Measurements from ENCODE around the gene INAVA. TPM values are rescaled to one million over a fixed set of nuclear protein-coding genes. Genes with fewer than 3 reads are reported as not detected.

The INAVA gene, protein sequence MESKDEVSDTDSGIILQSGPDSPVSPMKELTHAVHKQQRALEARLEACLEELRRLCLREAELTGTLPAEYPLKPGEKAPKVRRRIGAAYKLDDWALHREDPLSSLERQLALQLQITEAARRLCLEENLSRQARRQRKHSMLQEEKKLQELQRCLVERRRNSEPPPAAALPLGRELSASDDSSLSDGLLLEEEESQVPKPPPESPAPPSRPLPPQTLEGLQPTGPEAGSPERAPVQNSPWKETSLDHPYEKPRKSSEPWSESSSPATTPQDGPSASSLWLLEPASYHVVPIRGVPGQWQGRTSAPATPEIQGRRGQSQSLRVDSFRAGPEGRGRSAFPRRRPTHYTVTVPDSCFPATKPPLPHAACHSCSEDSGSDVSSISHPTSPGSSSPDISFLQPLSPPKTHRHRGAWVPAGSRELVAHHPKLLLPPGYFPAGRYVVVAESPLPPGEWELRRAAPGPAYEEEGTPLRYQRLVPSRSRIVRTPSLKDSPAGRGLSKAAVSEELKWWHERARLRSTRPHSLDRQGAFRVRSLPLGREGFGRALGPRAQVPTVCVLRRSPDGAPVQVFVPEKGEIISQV
- 0.45 TPM for total RNA-seq

DNA sequence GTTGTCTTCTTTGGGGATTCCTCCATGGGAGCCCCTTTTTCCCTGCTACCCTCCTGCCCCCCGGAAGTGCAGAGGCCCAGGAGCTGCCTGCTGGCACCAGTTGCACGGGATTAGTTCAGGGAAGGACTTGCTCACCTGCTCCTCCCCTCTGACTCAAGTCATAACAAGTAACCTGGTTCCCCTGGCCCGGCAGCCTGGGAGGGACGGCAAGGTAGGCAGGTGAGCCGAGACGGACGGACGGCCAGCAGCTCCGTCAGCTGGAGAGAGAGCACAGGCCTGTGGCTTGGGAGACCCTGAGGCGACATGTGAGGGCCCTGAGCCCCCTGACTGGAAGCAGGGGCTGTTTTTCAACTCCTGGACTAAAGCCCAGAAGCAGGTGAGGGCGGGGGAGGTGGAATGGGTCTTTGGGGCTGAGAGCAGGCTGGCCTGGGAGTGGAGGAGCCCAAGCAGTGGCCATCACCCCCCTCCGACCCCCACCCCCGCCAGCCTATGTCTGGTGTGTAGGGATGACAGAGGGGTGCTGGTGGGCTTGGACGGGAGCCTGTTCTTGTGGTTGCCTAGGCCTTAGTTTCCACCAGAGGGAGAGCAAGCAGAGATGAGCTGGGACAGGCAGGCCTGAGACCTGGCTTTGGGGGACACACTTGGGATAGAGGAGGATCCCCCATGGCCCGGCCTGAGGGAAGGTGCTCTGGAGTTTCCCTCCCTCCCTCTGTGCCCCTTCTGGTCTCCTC, at the start of gene INAVA:
INAVA (plus strand) TSS at position 189 of the 731 bp plus-strand sequence. CDS start 3,501 bp downstream, outside the sequence.
- no peak for DNase-seq (ENCODE audit: low spot score)

DNA sequence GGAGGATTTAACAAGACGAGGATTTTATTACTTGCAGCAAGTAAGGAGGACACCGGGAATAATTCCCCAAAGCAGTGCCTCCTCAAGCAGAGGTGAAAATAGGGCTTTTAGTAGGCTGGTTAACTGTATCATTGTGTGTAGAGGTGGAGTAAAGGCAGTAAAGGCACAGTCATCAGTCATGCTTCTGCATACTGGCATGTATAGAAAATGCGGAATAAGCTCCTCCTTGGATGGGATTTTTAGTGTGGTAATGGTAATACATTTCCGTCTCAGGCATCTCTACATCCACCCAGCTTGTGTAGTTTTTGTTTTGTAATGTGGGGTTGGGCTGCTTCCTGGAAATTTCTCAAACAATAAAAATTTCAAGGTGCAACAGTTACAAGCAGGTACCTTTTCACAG, 49.3 kb upstream of the INAVA start:
- no peak for DNase-seq (ENCODE audit: low spot score)
- no peak for ATAC-seq

More for the DNA sequence above, at the start of gene INAVA:
- ATAC-seq, result no peak

DNA sequence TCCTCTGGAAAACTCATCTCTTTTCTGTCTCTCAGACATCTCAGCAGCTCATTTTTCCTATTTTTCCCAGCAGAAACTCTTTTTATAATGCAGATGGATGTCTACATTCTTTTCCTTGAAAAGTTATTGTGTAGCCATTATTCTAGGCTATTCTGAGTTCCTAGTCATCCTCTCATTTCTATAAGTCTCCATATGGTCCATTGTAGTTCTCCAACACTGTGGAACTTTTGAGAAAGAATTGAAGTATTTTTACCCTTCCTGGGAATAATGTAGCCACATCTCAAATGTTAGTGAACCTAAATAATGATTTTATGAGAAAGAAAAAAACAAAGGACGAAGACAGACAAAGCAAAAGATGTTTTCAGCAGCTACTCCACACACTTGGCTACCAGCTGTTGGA, 48.3 kb upstream of the INAVA start:
- DNase-seq (ENCODE audit: low spot score) (no peak), ATAC-seq (no peak)

DNA sequence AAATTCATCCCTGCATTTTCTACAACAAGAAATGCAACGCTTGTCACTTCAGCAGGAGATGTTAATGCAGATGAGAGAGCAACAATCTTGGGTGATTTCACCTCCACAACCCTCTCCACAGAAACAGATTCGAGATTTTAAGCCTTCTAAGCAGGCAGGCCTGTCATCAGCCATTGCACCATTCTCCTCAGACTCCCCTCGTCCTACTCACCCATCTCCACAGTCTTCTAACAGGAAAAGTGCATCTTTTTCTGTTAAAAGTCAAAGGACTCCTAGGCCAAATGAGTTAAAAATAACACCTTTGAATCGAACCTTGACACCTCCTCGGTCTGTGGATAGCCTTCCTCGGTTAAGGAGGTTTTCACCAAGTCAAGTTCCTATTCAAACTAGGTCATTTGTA, 45.3 kb upstream of the INAVA start:
- no peak for DNase-seq (ENCODE audit: low spot score)
- no peak for ATAC-seq

DNA sequence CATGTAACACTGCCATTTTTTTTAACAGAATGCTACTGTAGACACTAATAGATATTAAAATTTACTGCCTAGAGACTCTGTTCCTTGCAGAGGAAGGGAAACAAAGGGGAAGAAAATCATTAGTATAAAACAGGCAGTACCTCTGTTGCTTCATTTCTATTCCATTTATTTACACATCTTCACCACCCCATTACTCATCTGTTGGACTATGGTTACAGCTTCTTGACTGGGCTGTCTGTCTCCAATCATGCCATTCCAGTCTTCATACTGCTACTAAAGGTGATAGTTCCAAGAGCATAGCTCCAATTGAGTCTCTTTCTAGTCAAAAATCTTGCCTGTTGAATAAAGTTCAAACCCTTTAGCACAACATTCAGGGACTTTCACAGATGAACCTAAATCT, 44.1 kb upstream of the INAVA start:
- DNase-seq (ENCODE audit: low spot score) (no peak), ATAC-seq (no peak)

DNA sequence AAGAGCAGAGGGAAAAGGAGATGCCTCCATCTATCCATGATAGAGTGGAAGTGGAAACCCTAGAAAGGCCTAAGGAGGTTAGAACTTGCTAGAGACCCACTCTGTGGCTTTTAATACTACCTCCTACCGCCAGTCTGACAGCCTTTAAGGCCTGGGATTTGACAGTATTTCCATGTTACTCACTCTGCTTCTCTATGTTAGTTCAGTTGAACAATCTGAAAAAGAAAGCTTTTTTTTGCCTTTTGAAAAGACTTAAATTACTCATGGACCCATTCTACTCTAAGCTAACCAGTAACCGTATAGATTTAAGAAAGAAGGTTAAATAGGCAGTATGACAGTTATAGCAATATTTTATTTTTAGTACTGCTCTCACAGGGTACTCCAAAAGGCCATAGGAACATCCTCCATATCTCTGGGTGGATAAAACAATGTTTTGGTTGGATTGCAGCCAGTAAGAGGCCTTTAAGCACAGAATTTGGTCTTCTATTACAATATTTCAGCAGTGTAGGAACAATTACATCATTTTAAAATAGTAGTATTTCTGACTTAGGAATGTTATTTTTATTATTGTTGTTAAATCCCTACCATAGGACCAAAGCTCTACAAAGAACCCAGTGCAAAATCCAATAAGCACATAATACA, 37.9 kb upstream of the INAVA start:
- no peak for DNase-seq (ENCODE audit: low spot score)
- ATAC-seq, result no peak

DNA sequence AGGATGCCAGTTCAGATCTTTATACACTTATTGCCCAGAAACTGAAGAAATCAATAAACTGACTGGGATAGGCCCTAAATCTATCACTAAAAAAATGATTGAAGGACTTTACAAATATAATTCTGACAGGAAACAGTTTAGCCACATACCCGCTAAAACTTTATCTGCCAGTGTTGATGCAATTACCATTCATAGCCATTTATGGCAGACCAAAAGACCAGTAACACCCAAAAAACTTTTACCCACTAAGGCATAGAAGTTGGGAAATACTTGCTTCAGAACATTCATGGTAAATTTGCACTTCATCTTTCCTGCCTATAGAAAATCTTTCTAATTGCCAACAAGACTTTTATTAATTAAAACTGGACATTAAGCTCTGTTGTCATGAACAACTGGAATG, 36.9 kb upstream of the INAVA start:
- ATAC-seq, result no peak
- DNase-seq (ENCODE audit: low spot score), result no peak

DNA sequence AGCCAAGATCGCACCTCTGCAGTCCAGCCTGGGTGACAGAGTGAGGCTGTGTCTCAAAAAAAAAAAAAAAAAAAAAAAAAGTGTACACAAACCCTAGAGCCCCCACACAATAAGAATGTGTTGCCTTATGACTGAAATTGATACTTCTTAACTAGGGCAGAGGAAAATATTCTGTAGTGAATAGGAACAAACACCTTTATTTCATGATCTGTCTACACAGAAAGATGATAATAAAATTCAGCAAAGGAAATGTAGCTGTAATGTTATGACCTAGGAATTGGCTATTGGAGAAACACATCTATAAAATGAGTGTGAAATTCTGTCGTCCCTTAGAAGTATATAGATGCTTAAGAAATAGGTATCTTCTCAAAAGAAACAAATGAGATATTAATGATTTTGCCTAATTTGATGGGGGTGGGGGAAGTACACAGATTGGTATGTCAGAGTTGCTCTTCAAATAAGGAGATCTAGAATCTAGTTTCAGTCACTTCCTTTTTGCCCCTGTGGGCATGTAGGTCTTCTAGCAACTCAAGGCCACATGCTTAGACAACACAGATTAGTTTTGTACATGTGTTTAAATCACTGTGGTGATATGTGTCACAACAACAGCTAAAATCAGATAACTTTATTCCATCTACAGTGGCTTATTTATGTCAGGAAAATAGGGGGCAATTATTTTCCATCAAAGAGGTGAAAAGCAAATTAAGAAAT, 32.6 kb upstream of the INAVA start:
- ATAC-seq, result no peak
- DNase-seq (ENCODE audit: low spot score), result no peak

DNA sequence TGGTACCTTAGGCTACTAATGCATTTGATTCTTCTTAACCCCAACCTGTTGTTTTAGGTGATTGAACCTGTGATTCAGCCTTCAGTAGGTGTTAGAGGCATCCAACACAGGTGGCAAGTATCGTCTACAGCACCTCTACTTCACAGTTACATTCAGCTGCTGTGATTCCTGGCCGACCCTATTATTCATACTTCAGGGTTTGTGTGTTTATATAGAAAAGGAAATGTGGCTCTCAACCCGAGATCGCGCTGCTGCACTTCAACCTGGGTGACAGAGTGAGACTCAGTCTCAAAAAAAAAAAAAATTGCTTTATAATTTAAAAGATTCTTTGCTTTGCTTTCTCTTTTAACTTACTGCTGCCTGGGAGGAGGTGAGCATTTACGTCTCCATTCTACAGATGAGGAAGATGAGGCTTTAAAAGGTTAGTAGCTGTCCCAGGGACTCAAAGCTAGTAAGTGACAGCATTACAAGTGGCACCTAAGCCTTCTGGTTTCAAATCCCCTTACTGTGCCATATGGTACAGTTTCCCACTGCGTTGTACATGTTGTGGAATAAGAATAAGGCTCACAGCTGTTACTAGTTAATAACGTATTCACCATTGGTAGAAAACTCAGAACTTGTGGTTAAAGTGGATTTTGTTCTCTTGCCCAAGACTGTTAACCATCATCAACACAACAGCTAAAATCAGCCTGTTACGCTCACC, 31.8 kb upstream of the INAVA start:
- DNase-seq (ENCODE audit: low spot score) (no peak), ATAC-seq (no peak)

DNA sequence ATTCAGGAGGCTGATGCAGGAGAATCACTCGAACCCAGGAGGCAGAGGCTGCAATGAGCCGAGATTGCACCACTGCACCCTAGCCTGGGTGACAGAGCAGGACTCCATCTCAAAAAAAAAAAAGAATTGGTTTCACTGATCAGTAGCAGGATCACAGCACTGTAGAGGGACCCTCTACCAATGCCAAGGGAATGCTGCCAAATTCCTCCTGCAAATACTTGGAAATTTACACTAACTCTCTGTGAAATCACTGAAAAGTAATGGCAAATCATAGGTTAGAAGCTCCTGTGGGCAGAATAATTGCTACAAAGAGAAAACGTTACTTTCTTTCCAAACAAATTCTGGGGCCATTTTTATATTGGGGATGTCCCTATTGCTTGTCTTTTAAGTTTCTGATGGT, 28.6 kb upstream of the INAVA start:
- no peak for DNase-seq (ENCODE audit: low spot score)
- ATAC-seq, result no peak

DNA sequence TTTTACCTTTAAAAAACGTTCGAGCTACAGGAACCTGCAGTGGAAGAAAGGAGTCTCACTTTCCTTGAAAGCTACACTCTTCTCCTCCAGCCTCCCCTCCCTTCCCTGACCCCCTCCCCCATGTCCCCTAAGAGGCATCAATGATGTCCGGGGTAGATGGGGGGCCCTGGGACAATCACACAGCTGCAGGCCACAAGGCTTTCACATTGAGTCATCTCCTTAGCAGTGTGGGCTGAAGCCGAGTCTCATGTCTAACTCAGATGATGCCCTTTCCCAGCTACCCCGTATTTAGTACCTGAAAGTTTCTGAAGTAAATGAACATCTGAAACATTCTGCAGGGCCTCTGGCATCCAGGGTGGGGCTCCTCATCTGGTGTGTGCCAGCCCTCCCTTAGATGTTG, 28.2 kb upstream of the INAVA start:
- ATAC-seq, result no peak
- DNase-seq (ENCODE audit: low spot score), result no peak

DNA sequence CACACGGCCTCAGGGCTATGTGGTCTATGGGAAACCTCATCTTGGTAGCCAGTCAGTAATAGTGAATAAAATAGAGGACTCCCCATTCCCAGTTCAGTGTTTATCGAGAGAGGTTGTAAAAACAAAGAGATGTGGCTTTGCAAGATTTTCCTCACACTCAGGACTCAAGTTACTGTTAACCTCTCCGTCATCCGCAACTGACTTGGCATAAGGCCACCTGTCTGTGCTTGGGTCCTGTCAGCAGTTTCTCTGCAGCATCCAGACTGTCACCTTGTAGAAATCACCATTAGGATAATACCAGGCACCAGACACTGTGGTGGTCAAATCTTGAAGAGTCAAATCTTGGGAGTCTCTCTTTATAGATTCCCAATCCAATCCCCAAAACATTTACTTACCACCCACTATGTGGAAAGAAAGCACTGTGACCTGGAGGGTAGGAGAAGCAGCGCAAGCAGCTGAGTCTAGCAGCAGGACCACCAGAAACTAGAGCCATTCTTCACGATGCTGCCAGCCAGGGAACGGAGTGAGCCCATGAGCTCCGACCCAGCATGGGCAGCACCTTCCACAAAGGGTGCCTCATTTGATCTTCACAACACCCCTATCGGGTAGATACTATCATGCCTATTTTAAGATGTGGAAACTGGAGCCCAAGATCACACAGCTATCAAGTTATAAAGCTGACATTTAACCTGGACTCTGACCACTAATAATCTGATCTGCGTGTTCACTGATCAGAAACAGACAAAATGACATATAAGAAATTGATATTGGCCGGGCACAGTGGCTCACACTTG, 27.5 kb upstream of the INAVA start:
- ATAC-seq (no peak), DNase-seq (ENCODE audit: low spot score) (no peak)

DNA sequence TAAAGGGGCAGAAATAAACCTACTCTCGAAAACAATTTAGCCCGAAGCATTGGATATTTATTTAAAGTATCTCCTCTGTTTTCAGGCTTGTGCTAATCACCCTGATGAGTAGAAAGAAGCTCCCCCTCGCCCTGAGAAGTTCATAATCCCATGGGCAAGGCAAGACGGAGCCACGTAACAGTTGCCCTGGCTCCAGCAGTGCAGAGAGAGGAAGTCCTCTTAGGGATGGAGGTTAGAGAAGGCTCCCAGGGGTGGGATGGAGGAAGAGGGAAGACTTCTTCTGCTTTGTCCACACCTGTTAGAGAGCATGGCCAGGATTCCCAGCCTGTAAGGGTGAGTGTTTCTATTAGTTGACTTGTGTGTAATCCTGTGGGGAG, 25.3 kb upstream of the INAVA start:
- ATAC-seq (no peak), DNase-seq (ENCODE audit: low spot score) (no peak)

DNA sequence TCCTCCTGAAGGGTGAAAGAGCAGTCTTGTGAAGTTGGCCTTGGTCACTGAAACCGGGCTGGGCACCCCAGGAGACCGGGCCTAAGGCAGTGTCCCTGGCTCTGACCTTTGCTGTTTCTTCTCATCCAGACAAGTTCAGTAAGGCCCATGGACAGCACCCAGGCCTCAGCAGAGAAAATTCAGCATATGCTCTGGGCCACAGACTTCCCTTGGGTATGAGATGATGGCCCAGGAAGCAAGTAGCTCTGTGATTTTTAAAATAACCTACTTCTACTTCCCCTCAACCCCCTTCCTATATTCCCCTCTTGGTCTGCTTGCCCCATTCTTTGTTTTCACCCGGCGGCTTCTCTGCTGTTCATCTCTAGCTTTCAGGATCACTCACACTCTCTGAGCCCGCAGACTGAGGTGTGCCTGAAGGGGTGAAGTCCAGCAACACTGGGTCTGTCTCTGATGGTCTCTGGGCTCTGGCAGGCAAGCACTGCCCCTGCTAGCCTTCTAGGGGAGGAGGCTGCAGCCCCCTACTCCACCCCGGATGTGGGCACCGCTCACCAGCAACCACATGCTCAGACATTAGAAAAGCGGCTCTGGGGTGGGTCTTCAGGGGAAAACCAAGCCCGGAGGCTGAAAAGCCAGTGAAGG, 24.8 kb upstream of the INAVA start:
- ATAC-seq (no peak), DNase-seq (ENCODE audit: low spot score) (no peak)

DNA sequence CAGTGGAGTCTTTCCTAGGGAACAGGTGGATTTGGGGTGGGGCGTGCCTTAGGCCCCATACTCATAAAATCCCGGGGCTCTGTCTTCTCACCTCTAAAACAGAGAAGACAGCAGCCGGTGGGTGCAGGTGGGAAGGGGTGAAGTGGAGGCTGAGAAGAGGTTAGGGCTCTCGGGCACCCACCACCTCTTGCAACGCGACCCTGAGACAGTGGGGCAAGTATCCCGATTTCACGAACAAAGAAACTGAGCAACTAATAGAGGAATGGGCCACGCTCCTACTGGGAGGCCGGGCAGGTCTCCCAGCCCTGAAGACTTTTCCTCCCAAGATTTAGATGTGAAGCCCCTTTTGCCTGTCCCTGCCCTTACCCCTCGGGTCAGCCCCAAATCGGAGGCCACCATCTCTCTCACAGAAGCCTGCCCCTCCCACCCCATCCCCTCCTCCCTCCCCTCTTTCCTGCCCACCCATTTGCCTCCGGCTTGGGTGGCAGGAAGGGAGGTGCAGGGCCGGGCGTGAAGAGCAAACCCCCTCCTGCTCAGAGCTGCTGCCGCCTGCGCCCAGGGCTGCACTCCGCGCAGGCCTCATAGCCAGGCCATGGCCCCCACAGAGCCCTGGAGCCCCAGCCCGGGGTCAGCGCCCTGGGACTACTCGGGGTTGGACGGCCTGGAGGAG, 22.1 kb upstream of the INAVA start, which contains the start of gene GPR25:
GPR25 (plus strand) TSS at position 536 of the 670 bp plus-strand sequence; CDS start at position 593, 57 bp downstream.
- DNase-seq (ENCODE audit: low spot score), result no peak
- no peak for ATAC-seq

DNA sequence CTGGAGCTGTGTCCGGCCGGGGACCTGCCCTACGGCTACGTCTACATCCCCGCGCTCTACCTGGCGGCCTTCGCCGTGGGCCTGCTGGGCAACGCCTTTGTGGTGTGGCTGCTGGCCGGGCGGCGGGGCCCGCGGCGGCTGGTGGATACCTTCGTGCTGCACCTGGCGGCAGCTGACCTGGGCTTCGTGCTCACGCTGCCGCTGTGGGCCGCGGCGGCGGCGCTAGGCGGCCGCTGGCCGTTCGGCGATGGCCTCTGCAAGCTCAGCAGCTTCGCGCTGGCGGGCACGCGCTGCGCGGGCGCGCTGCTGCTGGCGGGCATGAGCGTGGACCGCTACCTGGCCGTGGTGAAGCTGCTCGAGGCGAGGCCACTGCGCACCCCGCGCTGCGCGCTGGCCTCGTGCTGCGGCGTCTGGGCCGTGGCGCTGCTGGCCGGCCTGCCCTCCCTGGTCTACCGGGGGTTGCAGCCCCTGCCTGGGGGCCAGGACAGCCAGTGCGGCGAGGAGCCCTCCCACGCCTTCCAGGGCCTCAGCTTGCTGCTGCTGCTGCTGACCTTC, 21.5 kb upstream of the INAVA start:
- DNase-seq (ENCODE audit: low spot score) (no peak), ATAC-seq (peak; percentile 48)

DNA sequence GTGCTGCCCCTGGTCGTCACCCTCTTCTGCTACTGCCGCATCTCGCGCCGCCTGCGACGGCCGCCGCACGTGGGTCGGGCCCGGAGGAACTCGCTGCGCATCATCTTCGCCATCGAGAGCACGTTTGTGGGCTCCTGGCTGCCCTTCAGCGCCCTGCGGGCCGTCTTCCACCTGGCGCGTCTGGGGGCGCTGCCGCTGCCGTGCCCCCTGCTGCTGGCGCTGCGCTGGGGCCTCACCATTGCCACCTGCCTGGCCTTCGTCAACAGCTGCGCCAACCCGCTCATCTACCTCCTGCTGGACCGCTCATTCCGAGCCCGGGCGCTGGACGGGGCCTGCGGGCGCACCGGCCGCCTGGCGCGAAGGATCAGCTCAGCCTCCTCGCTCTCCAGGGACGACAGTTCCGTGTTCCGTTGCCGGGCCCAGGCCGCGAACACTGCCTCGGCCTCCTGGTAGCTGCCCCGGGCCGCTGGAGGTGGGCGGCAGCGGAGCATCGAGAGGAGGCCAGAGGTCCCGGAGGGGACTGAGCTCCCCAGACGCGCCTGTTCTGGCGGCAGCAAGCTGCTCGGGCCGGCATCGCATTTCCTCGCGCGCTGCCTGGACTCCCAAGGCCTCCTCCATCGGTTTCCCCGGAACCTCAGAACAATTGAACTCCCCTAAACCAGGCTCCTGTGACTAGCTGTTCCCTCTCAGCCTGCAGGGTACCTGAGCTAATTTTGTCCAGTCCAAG, 20.9 kb upstream of the INAVA start:
- ATAC-seq, result no peak
- DNase-seq (ENCODE audit: low spot score), result no peak

All from left lobe of liver (tissue), 2 donors.